ENCODE data around the gene BDP1. TPM values are rescaled to one million over a fixed set of nuclear protein-coding genes. Genes with fewer than 3 reads are reported as not detected.
"Not testable (repeated sequence)": the region's sequence is repeated elsewhere in the genome, so short reads cannot be mapped to it uniquely, and the experiment has no call there.

BDP1 gene
- total RNA-seq, 1 donor from 2014 or later = 37.0 TPM

DNA sequence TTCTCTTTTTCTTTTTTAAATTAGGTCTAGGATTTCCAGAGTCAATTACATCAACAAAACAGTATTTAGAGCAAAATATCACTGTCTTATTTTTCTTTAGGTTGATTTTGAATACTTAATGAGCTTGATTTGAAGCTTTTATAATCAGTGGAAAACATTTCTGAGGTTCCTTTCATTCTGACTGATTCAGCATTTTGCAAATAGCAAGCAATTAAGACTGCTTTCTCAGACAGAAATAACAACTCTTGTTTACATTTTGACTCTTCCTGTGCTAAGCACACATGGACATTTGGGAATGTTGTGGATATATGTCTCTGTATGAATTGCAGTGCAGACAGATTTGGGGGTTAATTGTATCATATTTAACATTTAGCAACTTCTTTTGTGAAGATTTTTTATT lies 109.4 kb downstream of the BDP1 start:
- no peaks in the 10 kb centered on the region for H3K4me1 Mint-ChIP-seq (ENCODE audit: low read depth, unreplicated experiment)
- no peaks in the 10 kb centered on the region for H3K27me3 Mint-ChIP-seq (ENCODE audit: unreplicated experiment)
- H3K9me3 Mint-ChIP-seq (ENCODE audit: unreplicated experiment) = no peaks in the 10 kb centered on the region
- TF ChIP-seq, protein P1, sequence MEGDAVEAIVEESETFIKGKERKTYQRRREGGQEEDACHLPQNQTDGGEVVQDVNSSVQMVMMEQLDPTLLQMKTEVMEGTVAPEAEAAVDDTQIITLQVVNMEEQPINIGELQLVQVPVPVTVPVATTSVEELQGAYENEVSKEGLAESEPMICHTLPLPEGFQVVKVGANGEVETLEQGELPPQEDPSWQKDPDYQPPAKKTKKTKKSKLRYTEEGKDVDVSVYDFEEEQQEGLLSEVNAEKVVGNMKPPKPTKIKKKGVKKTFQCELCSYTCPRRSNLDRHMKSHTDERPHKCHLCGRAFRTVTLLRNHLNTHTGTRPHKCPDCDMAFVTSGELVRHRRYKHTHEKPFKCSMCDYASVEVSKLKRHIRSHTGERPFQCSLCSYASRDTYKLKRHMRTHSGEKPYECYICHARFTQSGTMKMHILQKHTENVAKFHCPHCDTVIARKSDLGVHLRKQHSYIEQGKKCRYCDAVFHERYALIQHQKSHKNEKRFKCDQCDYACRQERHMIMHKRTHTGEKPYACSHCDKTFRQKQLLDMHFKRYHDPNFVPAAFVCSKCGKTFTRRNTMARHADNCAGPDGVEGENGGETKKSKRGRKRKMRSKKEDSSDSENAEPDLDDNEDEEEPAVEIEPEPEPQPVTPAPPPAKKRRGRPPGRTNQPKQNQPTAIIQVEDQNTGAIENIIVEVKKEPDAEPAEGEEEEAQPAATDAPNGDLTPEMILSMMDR (IDR thresholded peaks at IDR 0.05; ENCODE audit: partially characterized antibody, unreplicated experiment) = no peak
- DNase-seq = no peak
- H3K4me3 Mint-ChIP-seq (ENCODE audit: unreplicated experiment) = no peak overlapping the region
- no peak overlapping the region for H3K27ac Mint-ChIP-seq (ENCODE audit: unreplicated experiment)
- no peaks in the 10 kb centered on the region for H3K36me3 Mint-ChIP-seq (ENCODE audit: unreplicated experiment)

DNA sequence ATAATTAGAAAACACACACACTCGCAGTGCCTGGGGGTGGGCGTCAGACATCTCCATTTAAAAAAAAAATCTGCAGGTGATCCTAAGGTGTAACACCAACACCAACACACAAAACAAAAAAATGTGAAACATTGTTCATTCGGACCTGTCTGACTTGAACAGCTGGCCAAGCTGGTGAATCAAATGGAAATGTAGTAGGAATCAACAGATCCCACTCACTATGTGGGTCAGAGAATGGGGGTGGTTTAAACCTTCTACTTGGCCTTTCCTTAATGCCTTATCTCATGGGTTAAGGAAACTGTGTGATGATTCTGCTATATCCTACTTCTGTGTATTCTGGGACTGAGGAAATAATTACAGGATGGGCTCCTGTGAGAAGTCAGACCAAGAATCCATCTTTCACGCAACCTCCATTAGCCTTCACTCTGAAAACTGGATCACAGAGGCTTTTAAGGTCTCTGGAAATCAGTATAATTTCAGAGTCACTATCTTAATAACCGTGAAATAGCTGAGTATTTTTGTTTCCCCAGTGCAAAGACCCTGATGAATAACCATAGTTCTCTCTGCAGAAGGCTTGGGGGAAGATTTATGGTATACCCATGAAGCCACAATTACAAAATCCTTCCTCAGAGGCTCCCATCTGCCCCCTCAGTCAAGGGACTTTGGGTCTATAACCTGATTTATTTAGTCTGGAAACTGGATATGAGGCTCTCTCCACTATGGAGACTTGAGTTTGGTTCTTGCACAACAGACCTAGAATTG lies 114.5 kb downstream of the BDP1 start:
- Mint-ChIP-seq H3K27ac (ENCODE audit: unreplicated experiment) (no peak overlapping the region), H3K36me3 (ENCODE audit: unreplicated experiment) (no peaks in the 10 kb centered on the region), H3K9me3 (ENCODE audit: unreplicated experiment) (no peaks in the 10 kb centered on the region), H3K4me1 (ENCODE audit: low read depth, unreplicated experiment) (no peaks in the 10 kb centered on the region), H3K27me3 (ENCODE audit: unreplicated experiment) (no peaks in the 10 kb centered on the region), H3K4me3 (ENCODE audit: unreplicated experiment) (no peak overlapping the region)
- no peak for DNase-seq
- TF ChIP-seq, protein P1 (IDR thresholded peaks at IDR 0.05; ENCODE audit: partially characterized antibody, unreplicated experiment) = no peak

DNA sequence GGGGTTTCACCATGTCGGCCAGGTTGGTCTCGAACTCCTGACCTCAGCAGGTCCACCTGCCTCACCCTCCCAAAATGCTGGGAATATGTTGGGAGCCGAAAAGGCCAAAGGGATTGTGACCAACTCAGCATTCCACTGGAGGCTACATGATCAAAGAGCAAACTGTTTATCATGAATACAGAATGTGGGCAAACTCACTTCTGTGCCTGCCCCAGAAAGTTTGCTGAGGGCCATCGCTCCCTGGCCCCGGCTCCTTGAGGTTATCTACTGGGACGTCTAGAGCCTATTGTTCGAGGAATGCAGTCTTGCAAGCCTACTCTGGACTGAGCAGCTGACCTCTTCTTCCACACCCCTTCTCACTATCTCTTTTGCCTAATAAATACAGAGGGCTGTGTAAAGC lies 116.4 kb downstream of the BDP1 start:
- not testable (repeated sequence) for H3K9me3 Mint-ChIP-seq (ENCODE audit: unreplicated experiment); H3K36me3 Mint-ChIP-seq (ENCODE audit: unreplicated experiment); H3K27me3 Mint-ChIP-seq (ENCODE audit: unreplicated experiment); DNase-seq; H3K27ac Mint-ChIP-seq (ENCODE audit: unreplicated experiment); H3K4me3 Mint-ChIP-seq (ENCODE audit: unreplicated experiment); H3K4me1 Mint-ChIP-seq (ENCODE audit: low read depth, unreplicated experiment)

DNA sequence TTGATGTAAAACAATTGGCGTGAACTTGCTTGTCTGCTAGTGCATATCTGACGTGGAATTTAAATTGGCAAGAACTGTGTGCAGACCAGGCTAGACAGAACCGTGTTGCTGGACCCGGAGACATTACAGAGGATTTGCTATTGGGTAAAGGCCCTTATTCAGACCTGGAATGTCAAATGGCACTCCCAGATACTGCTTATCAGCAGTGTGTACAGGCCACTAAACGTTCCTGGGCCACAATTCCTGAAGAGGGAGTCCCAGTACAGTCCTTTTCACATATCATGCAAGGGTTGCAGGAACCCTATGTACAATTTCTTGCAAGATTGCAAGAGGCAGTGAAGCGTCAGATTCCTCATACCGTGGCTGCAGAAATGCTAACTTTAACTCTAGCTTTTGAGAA lies 118.1 kb downstream of the BDP1 start:
- H3K4me1 Mint-ChIP-seq (ENCODE audit: low read depth, unreplicated experiment) = no peaks in the 10 kb centered on the region
- no peak for DNase-seq
- H3K36me3 Mint-ChIP-seq (ENCODE audit: unreplicated experiment) = peaks cover 16% of the 10 kb centered on the region
- no peaks in the 10 kb centered on the region for H3K27me3 Mint-ChIP-seq (ENCODE audit: unreplicated experiment)
- no peak overlapping the region for H3K27ac Mint-ChIP-seq (ENCODE audit: unreplicated experiment)
- no peak overlapping the region for H3K4me3 Mint-ChIP-seq (ENCODE audit: unreplicated experiment)
- peaks cover 3% of the 10 kb centered on the region for H3K9me3 Mint-ChIP-seq (ENCODE audit: unreplicated experiment)
- TF ChIP-seq, protein P1 (IDR thresholded peaks at IDR 0.05; ENCODE audit: partially characterized antibody, unreplicated experiment) = no peak

GRCh38 chr5:71575588-71575987 lies 120.1 kb downstream of the BDP1 start:
- DNase-seq; H3K4me3 Mint-ChIP-seq (ENCODE audit: unreplicated experiment); H3K9me3 Mint-ChIP-seq (ENCODE audit: unreplicated experiment); H3K4me1 Mint-ChIP-seq (ENCODE audit: low read depth, unreplicated experiment); H3K27ac Mint-ChIP-seq (ENCODE audit: unreplicated experiment); H3K27me3 Mint-ChIP-seq (ENCODE audit: unreplicated experiment): not testable (repeated sequence)
- peaks cover 19% of the 10 kb centered on the region for H3K36me3 Mint-ChIP-seq (ENCODE audit: unreplicated experiment)

DNA sequence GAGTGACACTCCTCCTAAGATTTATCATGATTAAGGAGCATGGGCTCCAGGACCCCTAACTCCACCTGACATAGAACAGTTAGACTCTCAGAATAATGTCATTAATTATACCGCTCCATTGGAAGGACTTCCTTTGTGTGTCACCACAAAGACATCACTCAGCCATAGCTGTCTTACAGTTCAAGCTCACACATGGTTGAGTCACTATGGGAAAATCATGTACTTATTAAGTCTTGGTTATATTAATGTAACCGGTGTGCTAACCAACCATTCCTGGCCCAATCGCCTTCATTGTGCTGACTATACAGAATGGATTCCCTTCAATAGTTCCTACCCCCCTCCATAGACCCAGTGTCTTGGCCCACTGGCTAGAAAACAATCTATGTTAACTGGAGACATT lies 120.8 kb downstream of the BDP1 start:
- Mint-ChIP-seq H3K9me3 (ENCODE audit: unreplicated experiment) (peaks cover 3% of the 10 kb centered on the region), H3K4me1 (ENCODE audit: low read depth, unreplicated experiment) (no peaks in the 10 kb centered on the region), H3K27ac (ENCODE audit: unreplicated experiment) (no peak overlapping the region), H3K36me3 (ENCODE audit: unreplicated experiment) (peaks cover 19% of the 10 kb centered on the region), H3K4me3 (ENCODE audit: unreplicated experiment) (no peak overlapping the region), H3K27me3 (ENCODE audit: unreplicated experiment) (no peaks in the 10 kb centered on the region)
- TF ChIP-seq, protein P1 (IDR thresholded peaks at IDR 0.05; ENCODE audit: partially characterized antibody, unreplicated experiment) = no peak
- DNase-seq = no peak

DNA sequence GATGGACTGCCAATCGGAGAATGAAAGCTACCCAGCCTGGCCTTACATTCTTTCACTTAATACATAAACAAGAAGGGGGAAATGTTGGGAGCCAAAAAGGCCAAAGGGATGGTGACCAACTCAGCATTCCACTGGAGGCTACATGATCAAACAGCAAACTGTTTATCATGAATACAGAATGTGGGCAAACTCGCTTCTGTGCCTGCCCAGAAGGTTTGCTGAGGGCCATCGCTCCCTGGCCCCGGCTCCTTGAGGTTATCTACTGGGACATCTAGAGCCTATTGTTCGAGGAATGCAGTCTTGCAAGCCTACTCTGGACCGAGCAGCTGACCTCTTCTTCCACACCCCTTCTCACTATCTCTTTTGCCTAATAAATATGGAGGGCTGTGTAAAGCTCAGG lies 122.4 kb downstream of the BDP1 start:
- DNase-seq; H3K4me1 Mint-ChIP-seq (ENCODE audit: low read depth, unreplicated experiment); H3K4me3 Mint-ChIP-seq (ENCODE audit: unreplicated experiment); H3K27me3 Mint-ChIP-seq (ENCODE audit: unreplicated experiment); H3K27ac Mint-ChIP-seq (ENCODE audit: unreplicated experiment); H3K9me3 Mint-ChIP-seq (ENCODE audit: unreplicated experiment): not testable (repeated sequence)
- peaks cover 19% of the 10 kb centered on the region for H3K36me3 Mint-ChIP-seq (ENCODE audit: unreplicated experiment)
